Measurements from ENCODE around the gene CELF4. TPM values are rescaled to one million over a fixed set of nuclear protein-coding genes. Genes with fewer than 3 reads are reported as not detected.

The CELF4 gene
- total RNA-seq, 4 donors from 2014 or later, result not detected

- H3K4me3 ChIP-seq, result no peak overlapping the region
- 76 to 80% methylated on average over 4 of the region's 4 CpGs for WGBS, 2 donors
- peaks cover 0 to 41% of the 10 kb centered on the region in 2 donors for H3K27me3 ChIP-seq
- H3K27ac ChIP-seq, result no peak overlapping the region
- no peak for DNase-seq (ENCODE audit: low spot score in 2 of 2)
- peaks cover 0 to 6% (median 0%) of the 10 kb centered on the region in 4 donors for H3K4me1 ChIP-seq
- no peaks in the 10 kb centered on the region for H3K36me3 ChIP-seq
- H3K9me3 ChIP-seq, result no peaks in the 10 kb centered on the region
- no peak for TF ChIP-seq POLR2A (IDR thresholded peaks at IDR 0.05)
- no peak for TF ChIP-seq CTCF (IDR thresholded peaks at IDR 0.05)
- no peak for TF ChIP-seq EP300 (IDR thresholded peaks at IDR 0.05)
Observed at GRCh38 chr18:37539236-37539635, 26.4 kb downstream of the CELF4 start.

- peaks cover 0 to 41% of the 10 kb centered on the region in 2 donors for H3K27me3 ChIP-seq
- H3K4me1 ChIP-seq, result peaks cover 0 to 6% (median 0%) of the 10 kb centered on the region in 4 donors
- H3K9me3 ChIP-seq, result no peaks in the 10 kb centered on the region
- H3K4me3 ChIP-seq, result no peak overlapping the region
- no peaks in the 10 kb centered on the region for H3K36me3 ChIP-seq
- TF ChIP-seq POLR2A (IDR thresholded peaks at IDR 0.05) (no peak), CTCF (IDR thresholded peaks at IDR 0.05) (no peak), EP300 (IDR thresholded peaks at IDR 0.05) (no peak)
- WGBS, 2 donors, result 21 to 27% methylated on average over 17 of the region's 17 CpGs
- no peak for DNase-seq (ENCODE audit: low spot score in 2 of 2)
- no peak overlapping the region for H3K27ac ChIP-seq
Observed at GRCh38 chr18:37538526-37539205, 26.9 kb downstream of the CELF4 start.

- peak; percentile 55 to 62 for DNase-seq (ENCODE audit: low spot score in 2 of 2)
- peaks cover 0 to 6% (median 0%) of the 10 kb centered on the region in 4 donors for H3K4me1 ChIP-seq
- H3K9me3 ChIP-seq, result no peaks in the 10 kb centered on the region
- no peak overlapping the region for H3K27ac ChIP-seq
- no peak overlapping the region for H3K4me3 ChIP-seq
- TF ChIP-seq POLR2A (IDR thresholded peaks at IDR 0.05) (no peak), EP300 (IDR thresholded peaks at IDR 0.05) (no peak), CTCF (IDR thresholded peaks at IDR 0.05) (peak; percentile 69 to 80 (median 77))
- 19 to 24% methylated on average over 14 to 18 of the region's 23 CpGs for WGBS, 2 donors
- peaks cover 0 to 41% of the 10 kb centered on the region in 2 donors for H3K27me3 ChIP-seq
- no peaks in the 10 kb centered on the region for H3K36me3 ChIP-seq
Observed at GRCh38 chr18:37537868-37538525, 27.6 kb downstream of the CELF4 start.

- no peak for DNase-seq (ENCODE audit: low spot score in 2 of 2)
- TF ChIP-seq POLR2A (IDR thresholded peaks at IDR 0.05), result no peak
- no peak for TF ChIP-seq EP300 (IDR thresholded peaks at IDR 0.05)
- TF ChIP-seq CTCF (IDR thresholded peaks at IDR 0.05), result no peak
- peaks cover 0 to 6% (median 0%) of the 10 kb centered on the region in 4 donors for H3K4me1 ChIP-seq
- WGBS, 2 donors, result 70 to 72% methylated on average over 8 to 9 of the region's 9 CpGs
- no peak overlapping the region for H3K27ac ChIP-seq
- no peaks in the 10 kb centered on the region for H3K9me3 ChIP-seq
- H3K4me3 ChIP-seq, result no peak overlapping the region
- H3K27me3 ChIP-seq, result peaks cover 0 to 41% of the 10 kb centered on the region in 2 donors
- H3K36me3 ChIP-seq, result no peaks in the 10 kb centered on the region
Observed at GRCh38 chr18:37536656-37537055, 28.9 kb downstream of the CELF4 start.

- TF ChIP-seq EP300 (IDR thresholded peaks at IDR 0.05), result no peak
- no peak for TF ChIP-seq CTCF (IDR thresholded peaks at IDR 0.05)
- TF ChIP-seq POLR2A (IDR thresholded peaks at IDR 0.05), result no peak
- Histone ChIP-seq H3K27ac (no peak overlapping the region), H3K4me3 (no peak overlapping the region), H3K9me3 (no peaks in the 10 kb centered on the region), H3K27me3 (peaks cover 0 to 43% of the 10 kb centered on the region in 2 donors), H3K4me1 (peaks cover 0 to 6% (median 0%) of the 10 kb centered on the region in 4 donors), H3K36me3 (no peaks in the 10 kb centered on the region)
- WGBS, 2 donors, result 41 to 45% methylated on average over 4 of the region's 4 CpGs
- no peak for DNase-seq (ENCODE audit: low spot score in 2 of 2)
Observed at GRCh38 chr18:37535968-37536367, 29.6 kb downstream of the CELF4 start.
